H1 (cell line): Measurements from ENCODE around the gene ZBTB4. TPM values are rescaled to one million over a fixed set of nuclear protein-coding genes. Genes with fewer than 3 reads are reported as not detected.

ENCODE experiments used
- CTCF ChIA-PET: fragments of 300-600 bp; sonication (Branson Sonifier 250); formaldehyde crosslinking; loops from one replicate; lab custom pipeline; 2021; ENCODE audit not compliant: partially characterized antibody; lab: Charles Lee
- POLR2A ChIA-PET: fragments of 300-600 bp; sonication (Branson Sonifier 250); formaldehyde crosslinking; loops from one replicate; lab custom pipeline; 2021; ENCODE audit warnings: inconsistent platforms; ENCODE audit not compliant: partially characterized antibody; lab: Charles Lee
- DNase-seq, 2 experiments: peaks; one replicate each; pipeline versions ENCODE4 v3.0.0 to v3.0.0-alpha.2; 2010 to 2022; ENCODE audit warnings: low spot score in 2 of 2, low read depth in 1 of 2, mixed read lengths in 1 of 2
- FAIRE-seq: peaks from 2 replicates; lab custom pipeline; 2011; peaks lifted over from hg19 to GRCh38; lab: Jason Lieb, UNC
- H2AFZ ChIP-seq: 2 replicates; pipeline ENCODE4 v1.8.1; 2012; ENCODE audit warnings: low read length, inconsistent platforms
- H2AK5ac ChIP-seq: 2 replicates; pipeline ENCODE4 v1.6.1; 2013; ENCODE audit warnings: low read depth, low read length
- H2BK120ac ChIP-seq: replicated peaks from 2 replicates; pipeline ENCODE3; 2013; ENCODE audit warnings: low read depth, low read length, inconsistent platforms
- H2BK12ac ChIP-seq: 2 replicates; pipeline ENCODE4 v1.6.1; 2013; ENCODE audit warnings: low read depth, low read length
- H2BK15ac ChIP-seq: 2 replicates; pipeline ENCODE4 v1.6.1; 2013; ENCODE audit warnings: low read length
- H2BK20ac ChIP-seq: 2 replicates; pipeline ENCODE4 v1.6.1; 2013; ENCODE audit warnings: low read length
- H2BK5ac ChIP-seq: 2 replicates; pipeline ENCODE4 v1.6.1; 2013; ENCODE audit warnings: low read depth, low read length
- H3K14ac ChIP-seq: 2 replicates; pipeline ENCODE4 v1.6.1; 2013; ENCODE audit warnings: inconsistent platforms; ENCODE audit not compliant: insufficient read length
- H3K18ac ChIP-seq: 2 replicates; pipeline ENCODE4 v1.6.1; 2013; ENCODE audit warnings: low read length; ENCODE audit errors: extremely low read depth
- H3K23ac ChIP-seq: 2 replicates; pipeline ENCODE4 v1.6.1; 2013; ENCODE audit warnings: inconsistent platforms; ENCODE audit not compliant: insufficient read length
- H3K23me2 ChIP-seq: 2 replicates; pipeline ENCODE4 v1.6.1; 2013; ENCODE audit warnings: low read depth, low read length
- H3K27ac ChIP-seq: 2 replicates; pipeline ENCODE4 v1.6.1; 2011; ENCODE audit warnings: low read depth, low read length, inconsistent platforms
- H3K27me3 ChIP-seq, 4 experiments: replicated peaks in 1 of 4; 1 replicate in 1 of 4; 2 replicates in 3 of 4; pipeline versions ENCODE4 v1.6.1 to v1.8.1; 2011 to 2013; ENCODE audit warnings: low read length in 3 of 4, mild to moderate bottlenecking in 3 of 4, inconsistent platforms in 2 of 4, mixed read lengths in 2 of 4, moderate library complexity in 1 of 4; ENCODE audit not compliant: control insufficient read depth in 3 of 4, insufficient read depth in 3 of 4; ENCODE audit errors: extremely low read depth in 1 of 4
- H3K36me3 ChIP-seq, 4 experiments: 2 replicates each; pipeline versions ENCODE4 v1.6.1 to v1.8.1; 2011 to 2013; ENCODE audit warnings: mild to moderate bottlenecking in 4 of 4, low read length in 3 of 4, moderate library complexity in 2 of 4, control low read depth in 1 of 4, inconsistent platforms in 1 of 4; ENCODE audit not compliant: insufficient read depth in 4 of 4, control insufficient read depth in 2 of 4
- H3K4ac ChIP-seq: replicated peaks from 2 replicates; pipeline ENCODE3; 2013; ENCODE audit warnings: low read length, low read depth, mixed read lengths, inconsistent platforms; ENCODE audit not compliant: insufficient read length
- H3K4me1 ChIP-seq, 4 experiments: replicated peaks in 1 of 4; 1 replicate in 1 of 4; 2 replicates in 3 of 4; pipeline versions ENCODE4 v1.6.1 to v1.8.1; 2011 to 2013; ENCODE audit warnings: low read length in 3 of 4, inconsistent platforms in 2 of 4, mixed read lengths in 1 of 4; ENCODE audit not compliant: insufficient read depth in 4 of 4, control insufficient read depth in 3 of 4
- H3K4me2 ChIP-seq, 2 experiments: 2 replicates each; pipeline versions ENCODE4 v1.6.1 to v1.8.1; 2011 to 2013; ENCODE audit warnings: low read depth in 2 of 2, low read length in 2 of 2, control low read depth in 1 of 2, inconsistent platforms in 1 of 2, mild to moderate bottlenecking in 1 of 2; ENCODE audit not compliant: insufficient read depth in 1 of 2
- H3K4me3 ChIP-seq, 4 experiments: fragments of 200-600, 300-600 bp in 1 of 4; sonication (generic), shearing (Covaris generic), sonication (Bioruptor Twin) in 1 of 4; 2 replicates each; pipeline versions ENCODE4 v1.5.1 to v1.8.1; 2011 to 2016; ENCODE audit warnings: low read length in 4 of 4, low read depth in 3 of 4, control low read depth in 2 of 4, inconsistent platforms in 2 of 4, mild to moderate bottlenecking in 2 of 4, mixed read lengths in 1 of 4, moderate library complexity in 1 of 4; ENCODE audit not compliant: insufficient read depth in 2 of 4; ENCODE audit errors: extremely low read depth in 1 of 4
- H3K56ac ChIP-seq: replicated peaks from 2 replicates; pipeline ENCODE3; 2013; ENCODE audit warnings: low read depth, mild to moderate bottlenecking, mixed read lengths, low read length, inconsistent platforms; ENCODE audit not compliant: insufficient read length
- H3K79me1 ChIP-seq: 2 replicates; pipeline ENCODE4 v1.6.1; 2013; ENCODE audit warnings: low read depth, low read length, control low read depth
- H3K79me2 ChIP-seq, 2 experiments: 2 replicates each; pipeline versions ENCODE4 v1.6.1 to v1.8.1; 2012 to 2013; ENCODE audit warnings: low read length in 2 of 2, mild to moderate bottlenecking in 2 of 2, inconsistent platforms in 1 of 2; ENCODE audit not compliant: insufficient read depth in 2 of 2, control insufficient read depth in 1 of 2
- H3K9ac ChIP-seq, 4 experiments: replicated peaks in 1 of 4; 1 replicate in 1 of 4; 2 replicates in 3 of 4; pipeline versions ENCODE4 v1.6.1 to v1.8.1; 2011 to 2013; ENCODE audit warnings: low read depth in 3 of 4, low read length in 3 of 4, control low read depth in 2 of 4, mild to moderate bottlenecking in 2 of 4, moderate library complexity in 2 of 4, inconsistent platforms in 1 of 4; ENCODE audit errors: extremely low read depth in 1 of 4
- H3K9me3 ChIP-seq, 2 experiments: 2 replicates each; pipeline versions ENCODE4 v1.6.1 to v1.8.1; 2012 to 2013; ENCODE audit warnings: mild to moderate bottlenecking in 2 of 2, moderate library complexity in 2 of 2, control low read depth in 1 of 2, inconsistent platforms in 1 of 2, low read depth in 1 of 2, low read length in 1 of 2, mixed read lengths in 1 of 2; ENCODE audit not compliant: insufficient read depth in 2 of 2
- H4K20me1 ChIP-seq, 2 experiments: replicated peaks in 1 of 2; 2 replicates each; pipeline versions ENCODE3 to v1.8.1; 2011 to 2013; ENCODE audit warnings: inconsistent platforms in 2 of 2, low read length in 2 of 2, mild to moderate bottlenecking in 1 of 2; ENCODE audit not compliant: insufficient read depth in 2 of 2, control insufficient read depth in 1 of 2
- H4K5ac ChIP-seq: 2 replicates; pipeline ENCODE4 v1.6.1; 2013; ENCODE audit warnings: low read length, low read depth, mixed read lengths, inconsistent platforms; ENCODE audit not compliant: insufficient read length
- H4K8ac ChIP-seq: 2 replicates; pipeline ENCODE4 v1.8.0; 2013; ENCODE audit warnings: mild to moderate bottlenecking, moderate library complexity, low read length, inconsistent platforms; ENCODE audit not compliant: insufficient read depth; ENCODE audit errors: extremely low read depth
- H4K91ac ChIP-seq: replicated peaks from 2 replicates; pipeline ENCODE3; 2013; ENCODE audit warnings: low read length, mixed read lengths, inconsistent platforms; ENCODE audit not compliant: insufficient read length
- SIRT6 ChIP-seq: IDR thresholded peaks from one replicate; pipeline ENCODE4 v1.7.1; 2012; ENCODE audit warnings: low read length, inconsistent platforms
- WGBS, 2 experiments: shearing (Covaris generic) in 1 of 2; methylation state at CpG; one replicate each; pipeline versions ENCODE4 v1.1.6 to v1.1.7; 2013 to 2015; ENCODE audit warnings: low lambda C conversion rate in 2 of 2, mixed read lengths in 2 of 2, inconsistent platforms in 1 of 2, low coverage in 1 of 2, missing lambda C conversion rate in 1 of 2; ENCODE audit not compliant: insufficient replicate concordance in 2 of 2, insufficient coverage in 1 of 2, insufficient read length in 1 of 2; ENCODE audit errors: extremely low coverage in 1 of 2, missing lambda C conversion rate in 1 of 2; 5-methylcytosine and 5-hydroxymethylcytosine counted together
- polyA plus RNA-seq, 7 experiments: library from polyadenylated mRNA; depleted of rRNA in 3 of 7; stranded (reverse) in 5 of 7; unstranded in 2 of 7; fragments of >200 nt in 5 of 7; fragments of 200-250 nt in 2 of 7; gene quantifications; 1 replicate in 5 of 7; 2 replicates in 1 of 7; 4 replicates in 1 of 7; pipeline versions ENCODE4 v1.2.1 to v1.2.3, GENCODE V29; 2011 to 2013; ENCODE audit warnings: missing spikeins in 2 of 7, mixed read lengths in 2 of 7
- total RNA-seq: library from RNA; stranded (reverse); fragmentation: NEBNext Ultra II Directional; extraction: Animal tissue kit (Norgen Biotek cat#: 25700); gene quantifications from 2 replicates; pipeline ENCODE4 v1.2.1, GENCODE V29; 2021

ZBTB4 gene
- total and polyA plus RNA-seq, 2 of the 8 experiments (the other 6 are each of a cell fraction or from before 2014, with no cell fraction given): 5.9 to 10.1 TPM

- FAIRE-seq: no peak
- Histone ChIP-seq H3K4me2 (no peak overlapping the region), H3K36me3 (peaks cover 2 to 24% (median 17%) of the 10 kb centered on the region in 4 experiments; a peak in 5 of 8 replicates), H3K4me1 (peaks cover 0 to 19% (median 11%) of the 10 kb centered on the region in 4 experiments; a peak in 5 of 7 replicates), H2BK120ac (no peak overlapping the region), H3K23me2 (peaks cover 13% of the 10 kb centered on the region; the same call in 1 of the 2 replicates), H3K18ac (no peak overlapping the region), H4K5ac (no peak overlapping the region), H3K23ac (no peak overlapping the region), H3K56ac (no peak overlapping the region), H2BK12ac (no peak overlapping the region), H3K14ac (no peak overlapping the region), H4K91ac (no peak overlapping the region), H3K9me3 (no peaks in the 10 kb centered on the region), H3K27ac (no peak overlapping the region), H2BK5ac (no peak overlapping the region), H2BK20ac (no peak overlapping the region), H4K8ac (no peak overlapping the region), H3K79me1 (peaks cover 4% of the 10 kb centered on the region; the same call in 1 of the 2 replicates), H4K20me1 (peaks cover 0 to 20% of the 10 kb centered on the region in 2 experiments), H2BK15ac (no peak overlapping the region), H3K9ac (no peak overlapping the region), H3K4me3 (no peak overlapping the region), H3K79me2 (peaks cover 0 to 5% of the 10 kb centered on the region in 2 experiments; a peak in 1 of 4 replicates), H3K27me3 (no peaks in the 10 kb centered on the region; a peak in 1 of 7 replicates), H2AFZ (no peak overlapping the region), H2AK5ac (no peak overlapping the region), H3K4ac (no peak overlapping the region)
- WGBS, 2 experiments: 94% methylated on average over 6 of the region's 6 CpGs; no CpG with 5 or more reads in 1 of the 2 experiments
- ChIA-PET CTCF (interaction anchor here (1.2 to 1.6 kb wide), 2 partner anchors 26 to 54 kb away, joined by 3 to 4 read pairs; no protein-coding TSS in a partner anchor), POLR2A (interaction anchor here (0.9 to 8.2 kb wide), 9 partner anchors 10 to 176 kb away, joined by 3 to 66 read pairs (median 3); partner anchors contain the start of genes FGF11, POLR2A, TMEM102 and TNK1)
- no peak for TF ChIP-seq SIRT6
- DNase-seq: no peak
These were observed 69.7 kb downstream of the ZBTB4 start for GRCh38 chr17:7409716-7410115.

Other genes with a start within 250 kb of the ZBTB4 start
Only the 30 nearest of the 40 such genes appear.
- gene SLC2A4, start 197.9 kb downstream of the ZBTB4 start, total RNA-seq: 5.7 and 6.4 TPM in 2 replicates
- 6.9 and 10.6 TPM in 2 replicates for gene SLC2A4, start 197.9 kb downstream of the ZBTB4 start, polyA plus RNA-seq (2011; rRNA removed)
- 27.6 and 30.5 TPM in 2 replicates for gene YBX2, start 185.0 kb downstream of the ZBTB4 start, total RNA-seq
- gene YBX2, start 185.0 kb downstream of the ZBTB4 start, polyA plus RNA-seq (2011; rRNA removed): 19.2 and 35.5 TPM in 2 replicates
- 1,158 and 1,172 TPM in 2 replicates for gene EIF5A, start 172.0 kb downstream of the ZBTB4 start, total RNA-seq
- 717 and 962 TPM in 2 replicates for gene EIF5A, start 172.0 kb downstream of the ZBTB4 start, polyA plus RNA-seq (2011; rRNA removed)
- 67.0 and 74.8 TPM in 2 replicates for gene GPS2, start 164.3 kb downstream of the ZBTB4 start, total RNA-seq
- 152 and 203 TPM in 2 replicates for gene GPS2, start 164.3 kb downstream of the ZBTB4 start, polyA plus RNA-seq (2011; rRNA removed)
- gene NEURL4, start 150.3 kb downstream of the ZBTB4 start, total RNA-seq: 46.8 and 55.4 TPM in 2 replicates
- gene NEURL4, start 150.3 kb downstream of the ZBTB4 start, polyA plus RNA-seq (2011; rRNA removed): 29.6 and 39.9 TPM in 2 replicates
- 45.1 and 49.2 TPM in 2 replicates for gene ACAP1, start 143.1 kb downstream of the ZBTB4 start, total RNA-seq
- gene ACAP1, start 143.1 kb downstream of the ZBTB4 start, polyA plus RNA-seq (2011; rRNA removed): 11.9 and 18.0 TPM in 2 replicates
- gene KCTD11, start 127.5 kb downstream of the ZBTB4 start, total RNA-seq: 8.7 and 9.2 TPM in 2 replicates
- gene KCTD11, start 127.5 kb downstream of the ZBTB4 start, polyA plus RNA-seq (2011; rRNA removed): 8.6 and 11.7 TPM in 2 replicates
- gene TMEM95, start 124.5 kb downstream of the ZBTB4 start, total RNA-seq: 0.38 TPM in 1 of 2 replicates, not detected in the other
- not detected in 2 replicates for gene TMEM95, start 124.5 kb downstream of the ZBTB4 start, polyA plus RNA-seq (2011; rRNA removed)
- gene TNK1, start 98.5 kb downstream of the ZBTB4 start, total RNA-seq: 7.6 and 8.7 TPM in 2 replicates
- 9.5 and 13.4 TPM in 2 replicates for gene TNK1, start 98.5 kb downstream of the ZBTB4 start, polyA plus RNA-seq (2011; rRNA removed)
- 35.7 and 38.7 TPM in 2 replicates for gene PLSCR3, start 85.1 kb downstream of the ZBTB4 start, total RNA-seq
- 36.1 and 69.0 TPM in 2 replicates for gene PLSCR3, start 85.1 kb downstream of the ZBTB4 start, polyA plus RNA-seq (2011; rRNA removed)
- 97.0 and 104 TPM in 2 replicates for gene TMEM256, start 75.5 kb downstream of the ZBTB4 start, total RNA-seq
- gene TMEM256, start 75.5 kb downstream of the ZBTB4 start, polyA plus RNA-seq (2011; rRNA removed): 350 and 405 TPM in 2 replicates
- gene NLGN2, start 71.8 kb downstream of the ZBTB4 start, total RNA-seq: 62.6 and 62.8 TPM in 2 replicates
- gene NLGN2, start 71.8 kb downstream of the ZBTB4 start, polyA plus RNA-seq (2011; rRNA removed): 21.2 and 45.6 TPM in 2 replicates
- gene SPEM1, start 59.3 kb downstream of the ZBTB4 start, total RNA-seq: not detected in 2 replicates
- 0.09 TPM in 1 of 2 replicates, not detected in the other for gene SPEM1, start 59.3 kb downstream of the ZBTB4 start, polyA plus RNA-seq (2011; rRNA removed)
- gene SPEM2, start 54.0 kb downstream of the ZBTB4 start, total RNA-seq: not detected in 2 replicates
- gene SPEM2, start 54.0 kb downstream of the ZBTB4 start, polyA plus RNA-seq (2011; rRNA removed): 0.03 and 0.17 TPM in 2 replicates
- gene SPEM3, start 50.8 kb downstream of the ZBTB4 start, total RNA-seq: not detected in 2 replicates
- 0.02 TPM in 1 of 2 replicates, not detected in the other for gene SPEM3, start 50.8 kb downstream of the ZBTB4 start, polyA plus RNA-seq (2011; rRNA removed)
- 11.2 and 12.2 TPM in 2 replicates for gene TMEM102, start 44.2 kb downstream of the ZBTB4 start, total RNA-seq
- gene TMEM102, start 44.2 kb downstream of the ZBTB4 start, polyA plus RNA-seq (2011; rRNA removed): 10.2 and 14.9 TPM in 2 replicates
- gene FGF11, start 40.1 kb downstream of the ZBTB4 start, total RNA-seq: 11.8 and 15.0 TPM in 2 replicates
- 26.1 and 42.0 TPM in 2 replicates for gene FGF11, start 40.1 kb downstream of the ZBTB4 start, polyA plus RNA-seq (2011; rRNA removed)
- 13.8 and 14.1 TPM in 2 replicates for gene CHRNB1, start 34.6 kb downstream of the ZBTB4 start, total RNA-seq
- gene CHRNB1, start 34.6 kb downstream of the ZBTB4 start, polyA plus RNA-seq (2011; rRNA removed): 28.2 and 33.6 TPM in 2 replicates
- not detected in 2 replicates for gene SLC35G6, start 1.8 kb upstream of the ZBTB4 start, total RNA-seq
- gene SLC35G6, start 1.8 kb upstream of the ZBTB4 start, polyA plus RNA-seq (2011; rRNA removed): 0.05 TPM in 1 of 2 replicates, not detected in the other
- gene POLR2A, start 4.7 kb upstream of the ZBTB4 start, total RNA-seq: 150 and 157 TPM in 2 replicates
- 26.8 and 62.7 TPM in 2 replicates for gene POLR2A, start 4.7 kb upstream of the ZBTB4 start, polyA plus RNA-seq (2011; rRNA removed)
- 5.5 and 7.2 TPM in 2 replicates for gene TNFSF12, start 69.4 kb upstream of the ZBTB4 start, total RNA-seq
- 9.6 and 15.8 TPM in 2 replicates for gene TNFSF12, start 69.4 kb upstream of the ZBTB4 start, polyA plus RNA-seq (2011; rRNA removed)
- 2.1 and 2.3 TPM in 2 replicates for gene TNFSF13, start 79.1 kb upstream of the ZBTB4 start, total RNA-seq
- gene TNFSF13, start 79.1 kb upstream of the ZBTB4 start, polyA plus RNA-seq (2011; rRNA removed): 2.6 and 3.1 TPM in 2 replicates
- 80.3 and 86.2 TPM in 2 replicates for gene SENP3, start 82.3 kb upstream of the ZBTB4 start, total RNA-seq
- 87.3 and 129 TPM in 2 replicates for gene SENP3, start 82.3 kb upstream of the ZBTB4 start, polyA plus RNA-seq (2011; rRNA removed)
- gene CD68, start 100.0 kb upstream of the ZBTB4 start, total RNA-seq: 0.31 TPM in 1 of 2 replicates, not detected in the other
- 0.18 and 0.35 TPM in 2 replicates for gene CD68, start 100.0 kb upstream of the ZBTB4 start, polyA plus RNA-seq (2011; rRNA removed)
- gene MPDU1, start 104.2 kb upstream of the ZBTB4 start, total RNA-seq: 63.2 and 66.9 TPM in 2 replicates
- 142 and 154 TPM in 2 replicates for gene MPDU1, start 104.2 kb upstream of the ZBTB4 start, polyA plus RNA-seq (2011; rRNA removed)
- 14.3 and 15.2 TPM in 2 replicates for gene SOX15, start 110.5 kb upstream of the ZBTB4 start, total RNA-seq
- 26.8 and 39.8 TPM in 2 replicates for gene SOX15, start 110.5 kb upstream of the ZBTB4 start, polyA plus RNA-seq (2011; rRNA removed)
- 26.2 and 26.8 TPM in 2 replicates for gene FXR2, start 135.3 kb upstream of the ZBTB4 start, total RNA-seq
- 44.0 and 63.3 TPM in 2 replicates for gene FXR2, start 135.3 kb upstream of the ZBTB4 start, polyA plus RNA-seq (2011; rRNA removed)
- 72.3 and 75.3 TPM in 2 replicates for gene SAT2, start 148.2 kb upstream of the ZBTB4 start, total RNA-seq
- 36.4 and 36.5 TPM in 2 replicates for gene SAT2, start 148.2 kb upstream of the ZBTB4 start, polyA plus RNA-seq (2011; rRNA removed)
- 0.69 and 1.2 TPM in 2 replicates for gene SHBG, start 150.5 kb upstream of the ZBTB4 start, total RNA-seq
- gene SHBG, start 150.5 kb upstream of the ZBTB4 start, polyA plus RNA-seq (2011; rRNA removed): 1.1 and 1.3 TPM in 2 replicates
- gene ATP1B2, start 171.3 kb upstream of the ZBTB4 start, total RNA-seq: 19.8 and 21.0 TPM in 2 replicates
- gene ATP1B2, start 171.3 kb upstream of the ZBTB4 start, polyA plus RNA-seq (2011; rRNA removed): 9.1 and 12.6 TPM in 2 replicates